Smooth muscle cell of the brain vasculature (primary cell): ENCODE results near the gene ECHDC3.

Experiments
- DNase-seq: peaks from one replicate; pipeline ENCODE4 v3.0.0-alpha.2; 2012; ENCODE audit warnings: low read depth, low spot score

ECHDC3 gene

GRCh38 chr10:11776080-11776479 lies 33.9 kb downstream of the ECHDC3 start:
- no peak for DNase-seq

- no peak for DNase-seq
These were observed 38.9 kb downstream of the ECHDC3 start for GRCh38 chr10:11781114-11781513.

- peak; percentile 29 for DNase-seq
These were observed 40.8 kb downstream of the ECHDC3 start for GRCh38 chr10:11782793-11783557.

DNA sequence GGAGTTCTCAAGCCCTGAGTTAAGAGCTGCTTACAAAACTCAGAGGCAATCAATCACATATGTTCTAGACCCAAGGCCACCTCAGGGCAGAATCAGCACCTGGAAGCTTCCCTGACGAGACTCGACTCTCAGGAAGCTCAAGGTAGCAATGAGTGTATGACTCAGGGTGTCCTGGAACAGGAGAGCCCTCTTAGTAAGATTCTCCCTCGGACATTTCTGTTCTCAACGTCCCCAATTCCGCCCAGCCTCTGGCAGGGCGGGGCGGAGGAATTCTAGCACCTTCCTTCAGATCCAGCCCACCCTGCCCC lies 41.3 kb downstream of the ECHDC3 start:
- no peak for DNase-seq

DNA sequence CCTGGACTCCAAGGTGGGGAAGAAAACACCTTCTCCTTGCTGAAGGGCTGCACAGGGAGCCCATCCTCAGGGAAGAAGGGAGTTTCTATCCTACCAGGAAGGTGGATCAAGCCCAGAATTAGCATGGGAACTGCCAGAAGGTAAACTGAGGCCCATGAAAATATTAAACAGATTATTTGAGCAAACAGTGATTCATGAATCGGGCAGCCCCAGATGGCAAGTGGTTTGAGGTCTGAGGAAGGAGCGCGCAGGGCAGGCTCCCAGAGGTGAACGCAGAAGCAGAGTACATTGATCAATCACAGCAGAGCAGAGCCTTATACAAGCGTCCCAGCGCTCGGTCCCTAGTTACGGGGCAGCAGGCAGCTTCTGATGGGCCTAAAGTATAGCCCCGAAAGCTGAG lies 45.2 kb downstream of the ECHDC3 start:
- DNase-seq = no peak

DNA sequence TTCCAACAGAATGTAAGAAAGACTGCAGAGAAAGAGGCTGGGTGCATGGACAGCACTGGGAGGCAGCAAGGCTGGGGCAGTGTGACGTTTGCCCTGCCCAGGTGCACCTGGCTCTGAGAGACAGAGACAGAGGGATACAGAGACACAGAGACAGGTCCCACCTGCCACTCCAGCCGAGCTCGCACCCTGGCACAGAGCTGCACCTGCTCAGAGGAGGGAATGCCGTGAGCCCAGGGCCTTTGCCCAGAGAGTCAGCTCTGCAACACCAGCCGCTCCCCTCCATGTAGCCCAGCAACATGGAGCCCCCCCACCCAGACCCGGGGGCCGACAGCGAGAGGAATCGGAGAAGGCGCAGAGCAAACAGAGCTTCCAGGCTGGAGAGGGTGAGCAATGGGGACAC lies 45.7 kb downstream of the ECHDC3 start:
- DNase-seq = no peak

GRCh38 chr10:11789306-11789705 lies 47.1 kb downstream of the ECHDC3 start:
- no peak for DNase-seq

DNA sequence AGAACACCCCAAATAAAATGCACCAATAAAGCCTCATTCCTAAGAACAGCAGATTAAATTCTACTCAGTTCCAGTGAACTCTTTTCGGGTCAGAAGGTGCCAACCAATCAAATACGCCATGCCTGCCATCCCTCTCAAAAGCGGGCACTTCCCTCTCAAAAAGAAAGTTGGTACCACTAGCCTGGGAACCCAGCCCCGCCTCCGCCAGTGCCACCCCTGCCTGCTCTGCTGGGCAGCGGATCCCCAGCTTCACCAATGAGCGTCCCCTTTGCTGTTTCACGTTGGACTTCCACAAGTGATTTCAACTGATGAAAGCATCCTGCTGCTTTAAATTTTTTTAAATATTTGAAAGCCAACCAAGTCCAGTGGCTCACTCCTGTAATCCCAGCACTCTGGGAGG lies 47.8 kb downstream of the ECHDC3 start:
- no peak for DNase-seq

DNA sequence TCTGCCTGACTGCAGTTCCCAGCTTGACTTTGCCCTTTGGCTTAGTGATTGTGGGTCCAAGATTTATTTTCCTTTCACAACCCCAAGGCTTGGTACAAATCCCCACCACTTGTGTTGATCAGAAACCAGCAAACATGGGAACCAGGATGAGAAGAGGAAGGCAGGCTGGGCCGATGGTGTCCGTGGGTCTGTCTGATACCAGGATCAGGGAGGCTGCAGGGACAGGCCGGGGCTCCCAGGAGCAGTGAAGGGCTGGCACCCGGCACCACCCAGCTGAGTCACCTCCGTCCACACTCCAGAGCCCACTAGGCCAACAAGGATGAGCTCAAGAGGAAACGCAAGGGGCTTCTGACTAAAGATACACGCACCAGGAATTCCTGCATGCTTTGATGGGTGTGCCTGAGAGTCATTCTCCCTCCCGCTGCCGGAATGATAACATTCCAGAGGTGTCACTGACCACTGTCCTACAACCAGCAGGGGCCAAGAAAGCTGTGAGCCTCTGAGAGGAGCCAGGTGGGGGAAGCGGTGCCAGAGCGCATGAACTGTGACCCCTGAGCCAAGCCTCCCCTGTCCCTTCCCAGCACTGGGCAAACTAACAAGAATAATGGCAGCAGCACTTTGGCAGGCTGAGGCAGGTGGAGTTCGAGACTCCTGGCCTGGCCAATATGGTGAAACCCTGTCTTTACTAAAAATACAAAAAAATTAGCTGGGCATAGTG lies 51.7 kb downstream of the ECHDC3 start:
- DNase-seq = no peak

DNA sequence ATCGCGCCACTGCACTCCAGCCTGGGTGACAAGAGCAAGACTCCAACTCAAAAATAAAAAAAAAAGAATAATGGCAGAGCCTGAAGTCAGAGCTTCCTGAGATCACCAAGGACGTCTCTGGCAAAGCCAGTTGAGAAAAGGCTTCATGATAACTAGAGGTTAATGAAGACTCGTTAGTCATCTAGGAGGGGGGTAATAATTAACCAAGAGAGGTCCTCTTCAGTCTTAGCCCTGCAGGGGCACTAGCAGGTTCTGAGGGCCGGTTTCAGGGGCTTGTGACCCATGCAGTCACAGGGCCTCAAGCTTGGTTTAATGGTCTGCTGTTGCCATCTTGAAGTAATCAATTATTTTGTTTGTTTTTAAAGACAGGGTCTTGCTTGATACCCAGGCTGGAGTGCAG lies 52.4 kb downstream of the ECHDC3 start:
- DNase-seq = no peak

GRCh38 chr10:11795101-11795920 lies 53.1 kb downstream of the ECHDC3 start:
- DNase-seq = no peak

DNA sequence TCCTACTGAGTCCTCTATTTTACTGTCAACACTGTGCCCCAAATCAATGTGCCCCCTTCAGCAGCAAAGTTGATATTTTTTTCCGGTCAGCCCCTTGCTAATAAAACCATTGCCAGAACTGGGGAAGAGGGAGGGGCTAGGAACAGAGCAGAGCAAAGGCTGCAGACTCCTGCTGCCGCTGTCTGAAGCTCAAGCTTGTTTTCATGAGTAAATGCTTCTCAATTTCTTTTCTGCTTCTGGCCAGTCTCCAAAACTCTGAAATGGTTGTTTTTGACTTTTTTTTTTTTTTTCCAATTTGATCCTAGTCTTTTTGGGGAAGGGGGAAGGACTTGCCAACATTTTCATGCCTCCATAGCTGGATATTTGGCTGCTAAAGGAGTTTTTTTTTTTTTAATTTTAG lies 54.3 kb downstream of the ECHDC3 start:
- DNase-seq = no peak

DNA sequence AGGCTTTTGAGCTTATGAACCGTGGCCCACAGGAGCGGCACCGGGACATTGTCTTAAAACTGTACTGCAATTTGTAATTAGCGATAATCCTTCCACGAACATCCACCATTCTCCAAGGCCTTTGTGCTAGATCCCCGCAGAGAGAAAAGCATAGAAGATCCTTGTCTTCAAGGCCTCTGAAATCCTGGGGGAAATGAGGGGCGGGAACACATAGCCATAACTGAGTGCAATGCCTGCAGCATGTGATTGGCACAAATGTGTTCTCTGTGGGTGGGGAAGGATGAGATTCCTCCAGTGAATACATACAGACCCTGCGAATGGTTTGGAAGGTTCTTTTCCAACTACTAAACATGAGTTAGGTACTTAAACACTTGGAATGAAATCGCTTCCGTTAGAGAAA lies 55.1 kb downstream of the ECHDC3 start:
- no peak for DNase-seq

- no peak for DNase-seq
These were observed 55.9 kb downstream of the ECHDC3 start for GRCh38 chr10:11797847-11798633.

GRCh38 chr10:11798845-11799735 lies 56.9 kb downstream of the ECHDC3 start:
- DNase-seq = no peak

GRCh38 chr10:11799736-11800080 lies 57.5 kb downstream of the ECHDC3 start:
- no peak for DNase-seq

DNA sequence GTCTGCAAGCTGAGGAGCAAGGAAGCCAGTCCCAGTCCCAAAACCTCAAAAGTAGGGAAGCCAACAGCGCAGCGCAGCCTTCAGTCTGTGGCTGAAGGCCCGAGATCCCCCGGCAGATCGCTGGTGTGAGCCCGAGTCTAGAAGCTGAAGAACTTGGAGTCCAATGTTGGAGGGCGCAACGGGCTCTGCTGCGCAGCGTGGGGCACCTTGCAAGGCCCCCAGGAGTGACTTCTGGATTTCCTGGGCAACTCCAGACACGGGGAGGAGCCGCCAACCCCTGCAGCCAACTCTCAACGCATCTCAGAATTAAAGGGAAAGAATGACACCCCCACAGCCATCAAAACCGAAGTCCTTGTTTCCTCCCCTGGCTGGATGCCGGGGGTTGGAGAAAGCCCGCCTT lies 62.2 kb downstream of the ECHDC3 start:
- DNase-seq = no peak

DNA sequence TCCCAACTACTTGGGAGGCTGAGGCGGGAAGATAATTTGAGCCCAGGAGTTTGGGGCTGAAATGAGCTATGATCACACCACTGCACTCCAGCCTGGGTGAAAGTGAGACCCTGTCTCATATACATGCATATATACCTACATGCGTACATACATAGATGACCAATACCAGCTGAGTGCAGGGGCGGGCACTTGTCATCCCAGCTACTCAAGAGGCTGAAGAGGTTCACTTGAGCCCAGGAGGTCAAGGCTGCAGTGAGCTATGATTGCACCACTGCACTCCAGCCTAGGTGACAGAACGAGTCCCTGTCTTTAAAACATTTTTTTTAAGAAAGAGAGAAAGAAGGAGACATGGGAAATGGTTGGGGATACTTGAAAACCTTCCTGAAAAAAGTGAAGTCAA lies 63.6 kb downstream of the ECHDC3 start:
- no peak for DNase-seq

DNA sequence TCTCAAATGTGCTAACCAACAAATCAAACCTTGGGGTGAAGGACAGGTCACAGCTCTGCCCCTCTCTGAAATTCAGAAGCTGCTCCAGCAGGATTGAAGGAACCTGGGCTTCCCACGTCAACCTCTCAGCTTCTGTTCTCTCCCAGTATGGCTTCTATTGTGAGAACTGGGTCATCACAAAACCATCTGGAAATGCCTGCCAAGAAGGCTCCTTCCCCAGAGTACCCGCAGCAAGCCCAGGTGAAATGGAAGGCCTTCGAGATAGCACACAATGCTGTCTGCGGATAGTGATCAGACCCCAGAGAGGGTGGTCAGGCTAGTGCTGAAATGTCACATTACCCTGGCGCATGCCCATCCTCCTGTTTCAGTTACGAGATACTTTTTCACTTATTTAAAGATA lies 64.5 kb downstream of the ECHDC3 start:
- no peak for DNase-seq

- no peak for DNase-seq
These were observed 66.6 kb downstream of the ECHDC3 start for GRCh38 chr10:11808808-11809207.

GRCh38 chr10:11810313-11810766 lies 68.2 kb downstream of the ECHDC3 start:
- peak; percentile 44 for DNase-seq
